SH-SY5Y (cell line): ENCODE results near the gene TTC38.

Experiments used
- GATA2 ChIP-seq: IDR thresholded peaks from 2 replicates; pipeline ENCODE4 v1.6.1; 2011; ENCODE audit warnings: mild to moderate bottlenecking, low read depth, low read length
- GATA3 ChIP-seq: IDR thresholded peaks from 2 replicates; pipeline ENCODE4 v1.6.1; 2011; ENCODE audit warnings: low read depth, mild to moderate bottlenecking, low read length, moderate library complexity

GRCh38 chr22:46275455-46276122 is 7.8 kb downstream of the TTC38 start:
- TF ChIP-seq GATA3 (no peak), GATA2 (no peak)
